Vagina (tissue), 2 donors: Measurements from ENCODE around the gene JAGN1. TPM values are rescaled to one million over a fixed set of nuclear protein-coding genes. Genes with fewer than 3 reads are reported as not detected.
"Not testable (repeated sequence)": the region's sequence is repeated elsewhere in the genome, so short reads cannot be mapped to it uniquely, and the experiment has no call there.

Source experiments
- DNase-seq, 2 donors: peaks; one replicate each; pipeline ENCODE4 v3.0.0-alpha.2; 2017; ENCODE audit errors: extremely low spot score in 2 of 2
- H3K27ac ChIP-seq: fragments of 200-600 bp; sonication (generic); one replicate; pipeline ENCODE4 v1.5.1; 2019
- H3K27me3 ChIP-seq: fragments of 200-600 bp; sonication (generic); one replicate; pipeline ENCODE4 v1.5.1; 2019
- H3K36me3 ChIP-seq, 2 donors: fragments of 200-600 bp; sonication (generic); one replicate each; pipeline ENCODE4 v1.5.1; 2017 to 2019
- H3K4me1 ChIP-seq: fragments of 200-600 bp; sonication (generic); one replicate; pipeline ENCODE4 v1.5.1; 2019
- H3K4me3 ChIP-seq, 2 donors: fragments of 200-600 bp; sonication (generic); 1 replicate in 1 of 2; 2 replicates in 1 of 2; pipeline ENCODE4 v1.5.1; 2016 to 2019
- H3K9me3 ChIP-seq: fragments of 200-600 bp; sonication (generic); one replicate; pipeline ENCODE4 v1.5.1; 2019
- CTCF ChIP-seq, 3 experiments: fragments of 450-650 bp in 2 of 3; fragments of 200-600 bp in 1 of 3; sonication (generic) in 1 of 3; IDR thresholded peaks; one replicate each; pipeline ENCODE4 v1.5.1; 2017 to 2019; ENCODE audit warnings: antibody characterized with exemption in 3 of 3, mild to moderate bottlenecking in 2 of 3, moderate library complexity in 2 of 3
- POLR2A ChIP-seq, 2 donors: fragments of 450-650 bp; IDR thresholded peaks; one replicate each; pipeline ENCODE4 v1.6.1; 2017; ENCODE audit warnings: antibody characterized with exemption in 2 of 2, mild to moderate bottlenecking in 2 of 2, moderate library complexity in 2 of 2
- POLR2AphosphoS5 ChIP-seq, 2 donors: sonication (generic); formaldehyde crosslinking; IDR thresholded peaks; one replicate each; pipeline ENCODE4 v1.9.0; 2017; ENCODE audit warnings: antibody characterized with exemption in 2 of 2, mild to moderate bottlenecking in 2 of 2, low read depth in 1 of 2; ENCODE audit not compliant: insufficient read depth in 1 of 2
- intact Hi-C: fragments of 100-400 bp; cut with DNase I; formaldehyde crosslinking; loops from one replicate; pipeline ENCODE4 v1.15.1; 2023
- total RNA-seq: library from RNA; depleted of rRNA; stranded (reverse); fragments of >200 nt; gene quantifications from one replicate; pipeline ENCODE4 v1.2.3, GENCODE V29; 2016

The JAGN1 gene
- total RNA-seq, 1 donor from 2014 or later: 32.7 TPM

GRCh38 chr3:9863058-9863772 lies 27.2 kb upstream of the JAGN1 start:
- no peak for DNase-seq
- Histone ChIP-seq H3K4me3 (peak overlapping the region; percentile 38), H3K9me3 (no peaks in the 10 kb centered on the region), H3K27ac (peak overlapping the region; percentile 90), H3K27me3 (no peaks in the 10 kb centered on the region), H3K36me3 (no peaks in the 10 kb centered on the region), H3K4me1 (peaks cover 34% of the 10 kb centered on the region)
- TF ChIP-seq CTCF (IDR thresholded peaks at IDR 0.05) (no peak), POLR2AphosphoS5 (IDR thresholded peaks at IDR 0.05; ENCODE audit: insufficient read depth in 1 of 2, low read depth in 1 of 2) (no peak), POLR2A (IDR thresholded peaks at IDR 0.05) (no peak)
- intact Hi-C loops: loop anchor here (5.0 kb wide), 1 partner anchor 54 kb away; the partner anchor contains the start of gene IL17RC

GRCh38 chr3:9864200-9864927 lies 26.0 kb upstream of the JAGN1 start:
- Histone ChIP-seq H3K9me3 (no peaks in the 10 kb centered on the region), H3K4me3 (no peak overlapping the region), H3K27ac (peak overlapping the region; percentile 90), H3K4me1 (peaks cover 34% of the 10 kb centered on the region), H3K36me3 (no peaks in the 10 kb centered on the region), H3K27me3 (no peaks in the 10 kb centered on the region)
- peak in 1 of 2 donors; percentile 93 for DNase-seq
- intact Hi-C loops: loop anchor here (5.0 kb wide), 1 partner anchor 53 kb away; the partner anchor contains the start of gene IL17RC
- no peak for TF ChIP-seq POLR2A (IDR thresholded peaks at IDR 0.05)
- TF ChIP-seq POLR2AphosphoS5 (IDR thresholded peaks at IDR 0.05; ENCODE audit: insufficient read depth in 1 of 2, low read depth in 1 of 2): peak in 1 of 2 donors; percentile 58

- DNase-seq, intact Hi-C loops, H3K27me3 ChIP-seq, H3K4me3 ChIP-seq, H3K36me3 ChIP-seq, H3K9me3 ChIP-seq: not testable (repeated sequence)
- H3K4me1 ChIP-seq: peaks cover 34% of the 10 kb centered on the region
- H3K27ac ChIP-seq: peak overlapping the region; percentile 90
Measured at GRCh38 chr3:9865125-9865637, 25.2 kb upstream of the JAGN1 start.

GRCh38 chr3:9866639-9867038 lies 23.8 kb upstream of the JAGN1 start:
- Histone ChIP-seq H3K36me3 (no peaks in the 10 kb centered on the region), H3K4me1 (peaks cover 34% of the 10 kb centered on the region), H3K4me3 (no peak overlapping the region), H3K9me3 (no peaks in the 10 kb centered on the region), H3K27ac (peak overlapping the region; percentile 90), H3K27me3 (no peaks in the 10 kb centered on the region)
- intact Hi-C loops: no loop called here
- no peak for DNase-seq
- TF ChIP-seq POLR2AphosphoS5 (IDR thresholded peaks at IDR 0.05; ENCODE audit: insufficient read depth in 1 of 2, low read depth in 1 of 2) (peak in 1 of 2 donors; percentile 21), POLR2A (IDR thresholded peaks at IDR 0.05) (no peak), CTCF (IDR thresholded peaks at IDR 0.05) (no peak)

- Histone ChIP-seq H3K27me3 (no peaks in the 10 kb centered on the region), H3K9me3 (no peaks in the 10 kb centered on the region), H3K27ac (peak overlapping the region; percentile 54), H3K36me3 (no peaks in the 10 kb centered on the region), H3K4me1 (peaks cover 33% of the 10 kb centered on the region), H3K4me3 (no peak overlapping the region)
- intact Hi-C loops: no loop called here
- no peak for TF ChIP-seq CTCF (IDR thresholded peaks at IDR 0.05)
- no peak for TF ChIP-seq POLR2A (IDR thresholded peaks at IDR 0.05)
- no peak for TF ChIP-seq POLR2AphosphoS5 (IDR thresholded peaks at IDR 0.05; ENCODE audit: insufficient read depth in 1 of 2, low read depth in 1 of 2)
- DNase-seq: no peak
Measured at GRCh38 chr3:9867106-9867505, 23.3 kb upstream of the JAGN1 start.
